Fibroblast of skin of back (primary cell): Measurements from ENCODE around the gene MYPN. TPM values are rescaled to one million over a fixed set of nuclear protein-coding genes. Genes with fewer than 3 reads are reported as not detected.
A peak's percentile ranks its signal among the peaks of the same experiment; 100 is the strongest.
"Not testable (repeated sequence)": the region's sequence is repeated elsewhere in the genome, so short reads cannot be mapped to it uniquely, and the experiment has no call there.

Experiments
- DNase-seq: peaks from one replicate; pipeline ENCODE4 v3.0.0-alpha.2; 2013
- polyA plus RNA-seq, 2 experiments: library from polyadenylated mRNA; unstranded; fragments of 120-200 nt; gene quantifications; one replicate each; pipeline ENCODE4 v1.2.1, GENCODE V29; 2013; ENCODE audit not compliant: insufficient read length in 2 of 2

The MYPN gene, protein sequence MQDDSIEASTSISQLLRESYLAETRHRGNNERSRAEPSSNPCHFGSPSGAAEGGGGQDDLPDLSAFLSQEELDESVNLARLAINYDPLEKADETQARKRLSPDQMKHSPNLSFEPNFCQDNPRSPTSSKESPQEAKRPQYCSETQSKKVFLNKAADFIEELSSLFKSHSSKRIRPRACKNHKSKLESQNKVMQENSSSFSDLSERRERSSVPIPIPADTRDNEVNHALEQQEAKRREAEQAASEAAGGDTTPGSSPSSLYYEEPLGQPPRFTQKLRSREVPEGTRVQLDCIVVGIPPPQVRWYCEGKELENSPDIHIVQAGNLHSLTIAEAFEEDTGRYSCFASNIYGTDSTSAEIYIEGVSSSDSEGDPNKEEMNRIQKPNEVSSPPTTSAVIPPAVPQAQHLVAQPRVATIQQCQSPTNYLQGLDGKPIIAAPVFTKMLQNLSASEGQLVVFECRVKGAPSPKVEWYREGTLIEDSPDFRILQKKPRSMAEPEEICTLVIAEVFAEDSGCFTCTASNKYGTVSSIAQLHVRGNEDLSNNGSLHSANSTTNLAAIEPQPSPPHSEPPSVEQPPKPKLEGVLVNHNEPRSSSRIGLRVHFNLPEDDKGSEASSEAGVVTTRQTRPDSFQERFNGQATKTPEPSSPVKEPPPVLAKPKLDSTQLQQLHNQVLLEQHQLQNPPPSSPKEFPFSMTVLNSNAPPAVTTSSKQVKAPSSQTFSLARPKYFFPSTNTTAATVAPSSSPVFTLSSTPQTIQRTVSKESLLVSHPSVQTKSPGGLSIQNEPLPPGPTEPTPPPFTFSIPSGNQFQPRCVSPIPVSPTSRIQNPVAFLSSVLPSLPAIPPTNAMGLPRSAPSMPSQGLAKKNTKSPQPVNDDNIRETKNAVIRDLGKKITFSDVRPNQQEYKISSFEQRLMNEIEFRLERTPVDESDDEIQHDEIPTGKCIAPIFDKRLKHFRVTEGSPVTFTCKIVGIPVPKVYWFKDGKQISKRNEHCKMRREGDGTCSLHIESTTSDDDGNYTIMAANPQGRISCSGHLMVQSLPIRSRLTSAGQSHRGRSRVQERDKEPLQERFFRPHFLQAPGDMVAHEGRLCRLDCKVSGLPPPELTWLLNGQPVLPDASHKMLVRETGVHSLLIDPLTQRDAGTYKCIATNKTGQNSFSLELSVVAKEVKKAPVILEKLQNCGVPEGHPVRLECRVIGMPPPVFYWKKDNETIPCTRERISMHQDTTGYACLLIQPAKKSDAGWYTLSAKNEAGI (N-terminal part only)
- 2.1 TPM for polyA plus RNA-seq (2013, experiment 1 of 2; ENCODE audit: insufficient read length)
- 0.70 TPM for polyA plus RNA-seq (2013, experiment 2 of 2; ENCODE audit: insufficient read length)

DNA sequence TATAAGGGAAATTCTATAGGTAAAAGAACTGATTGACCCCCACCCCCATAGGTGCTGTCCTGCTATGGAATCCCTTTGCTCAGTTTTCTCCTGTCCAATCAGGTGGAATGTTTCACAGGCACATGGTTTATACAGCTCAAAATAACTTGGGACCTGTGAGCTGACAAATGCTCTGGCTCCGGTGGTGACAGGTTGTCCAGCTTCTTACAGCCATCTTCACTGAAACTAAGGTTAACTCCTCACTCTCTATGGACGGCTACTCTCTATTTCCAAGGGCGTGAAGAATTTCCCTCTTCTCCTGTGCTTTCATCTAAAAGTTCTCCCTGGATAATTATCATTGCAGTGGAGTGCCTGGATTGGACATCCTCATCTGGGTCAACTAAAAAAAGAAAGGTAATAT lies at the start of gene MYPN:
MYPN (plus strand) TSS at position 158 of the 400 bp plus-strand sequence. CDS start 11,951 bp downstream, outside the sequence.
- no peak for DNase-seq

DNA sequence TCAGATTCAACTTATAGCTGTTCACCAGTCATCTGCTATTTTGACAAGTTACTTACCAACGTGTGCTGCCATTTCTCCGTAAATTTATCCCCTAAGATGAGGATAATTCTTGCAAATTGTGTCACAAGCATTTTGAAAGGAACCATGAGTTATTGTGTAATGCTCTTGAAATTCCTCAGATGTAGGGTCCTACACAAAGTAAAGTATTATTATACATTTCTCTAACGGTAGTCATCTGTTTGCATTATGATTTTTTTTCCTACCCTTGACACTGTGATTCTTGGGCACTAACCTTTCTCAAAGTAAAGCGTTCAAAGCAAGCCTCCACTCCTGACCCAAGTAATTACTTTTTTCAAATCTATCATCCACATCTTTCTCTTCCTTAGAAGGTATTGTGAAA lies 42.3 kb upstream of the MYPN start:
- peak; percentile 49 for DNase-seq

DNA sequence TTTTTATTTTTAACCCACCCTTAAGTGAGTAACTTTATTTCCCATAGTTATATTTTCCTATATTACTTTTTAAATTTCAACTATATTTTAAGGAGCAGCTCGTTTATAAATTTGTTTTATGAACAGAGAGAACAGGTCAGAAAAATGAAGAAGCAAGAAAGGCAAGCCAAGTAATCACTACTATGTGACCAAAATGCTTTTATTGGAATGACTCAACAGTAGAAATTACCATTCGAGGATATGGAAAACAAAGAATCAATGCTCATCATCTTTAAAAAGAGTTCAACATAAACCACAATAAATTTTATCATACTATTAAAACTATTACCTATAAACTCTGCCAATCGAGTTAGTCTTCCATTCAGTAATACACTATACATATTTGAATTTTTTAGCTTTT lies 41.8 kb upstream of the MYPN start:
- no peak for DNase-seq

DNA sequence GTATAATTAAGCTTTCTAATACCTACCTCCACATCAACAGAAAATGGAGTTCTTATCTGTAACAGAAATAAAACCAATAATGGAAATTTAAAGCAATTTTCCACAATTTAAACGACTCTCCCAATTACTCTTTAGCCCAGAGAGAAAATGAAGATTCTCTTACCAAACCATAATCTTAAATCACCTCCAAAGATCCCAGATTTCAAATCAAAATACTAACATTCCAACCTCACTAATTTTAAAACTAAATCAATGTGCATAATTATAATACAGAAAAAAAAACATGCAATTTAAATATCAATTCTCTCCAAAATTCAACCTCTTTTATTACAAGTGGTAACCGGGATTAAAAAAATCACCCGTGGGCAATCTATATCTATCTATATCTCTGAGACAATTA lies 35.7 kb upstream of the MYPN start:
- no peak for DNase-seq

DNA sequence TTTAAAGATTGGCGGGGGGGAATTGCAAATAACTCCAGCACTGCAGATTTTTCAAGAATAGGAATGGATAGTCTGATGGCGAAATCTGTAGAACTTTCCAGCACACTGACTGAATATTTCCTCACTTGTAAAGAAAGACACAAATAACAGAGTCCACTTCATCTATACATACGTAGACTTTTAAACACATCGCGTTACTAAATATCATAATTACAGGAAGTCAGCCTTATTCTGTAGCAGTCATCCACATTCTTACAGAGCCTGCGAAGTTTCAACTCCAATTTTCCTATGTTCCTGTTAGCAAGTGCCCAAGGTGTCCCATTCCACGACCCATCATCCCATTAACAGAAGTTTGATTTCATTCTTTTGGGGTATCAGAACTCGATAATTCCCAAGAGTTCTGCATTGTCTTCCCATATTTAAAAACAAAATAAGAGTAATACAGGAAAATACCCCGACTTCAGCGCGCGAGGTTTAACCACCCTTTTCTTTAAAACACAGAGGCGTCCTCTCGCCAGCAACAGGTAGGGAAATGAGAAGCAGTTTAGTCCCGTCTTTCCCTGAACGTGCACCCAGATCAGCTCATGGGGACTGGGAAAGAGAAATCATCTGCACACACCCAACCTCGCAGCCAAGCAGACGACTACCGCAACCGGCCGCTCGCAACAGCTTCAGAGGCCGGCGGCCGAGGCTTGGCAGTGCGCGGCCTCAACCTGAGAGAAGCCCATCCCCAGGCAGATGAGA lies 35.1 kb upstream of the MYPN start:
- DNase-seq: peak; percentile 19

DNA sequence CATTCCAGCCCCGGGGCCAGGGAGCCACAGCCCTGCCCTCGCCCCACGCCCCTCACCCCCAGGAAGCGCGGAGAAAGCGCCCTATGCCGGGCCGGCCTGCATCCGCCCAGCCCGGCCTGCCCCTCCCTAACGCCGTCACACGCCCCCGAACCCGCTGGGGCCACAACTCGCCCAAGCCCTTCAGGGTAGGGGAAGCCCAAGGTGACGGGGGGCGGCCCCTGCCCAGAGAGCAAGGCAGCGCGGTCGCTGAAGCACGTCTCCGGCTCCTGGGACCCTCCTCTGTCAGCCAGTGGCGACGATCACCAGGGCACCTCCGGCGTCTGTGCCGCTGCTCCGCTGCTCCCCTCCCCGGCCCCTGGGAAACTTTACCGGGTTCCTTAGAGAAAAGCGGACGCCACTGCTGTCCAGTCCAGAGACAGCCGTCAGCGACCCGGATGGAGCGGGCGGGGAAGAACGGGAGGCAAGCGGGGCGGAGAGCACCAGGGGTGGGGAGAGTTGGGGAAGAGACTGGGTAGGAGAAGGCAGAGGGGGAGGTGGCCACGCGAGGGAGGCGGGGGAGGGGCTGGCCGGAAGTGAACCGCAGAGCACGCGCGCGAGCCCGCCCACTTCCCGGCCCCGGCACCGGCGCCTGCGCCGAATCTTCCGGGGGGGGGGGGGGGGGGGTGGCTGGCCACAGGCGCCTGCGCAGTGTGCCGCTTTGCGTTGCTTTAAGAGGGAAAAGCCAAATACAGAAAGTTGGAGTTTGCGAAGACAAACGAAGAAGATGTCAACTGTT lies 34.3 kb upstream of the MYPN start, which contains the start of gene HERC4:
HERC4 (minus strand) TSS at position 509 of the 775 bp plus-strand sequence. CDS start 2,175 bp downstream, outside the sequence.
- peak; percentile 95 for DNase-seq

DNA sequence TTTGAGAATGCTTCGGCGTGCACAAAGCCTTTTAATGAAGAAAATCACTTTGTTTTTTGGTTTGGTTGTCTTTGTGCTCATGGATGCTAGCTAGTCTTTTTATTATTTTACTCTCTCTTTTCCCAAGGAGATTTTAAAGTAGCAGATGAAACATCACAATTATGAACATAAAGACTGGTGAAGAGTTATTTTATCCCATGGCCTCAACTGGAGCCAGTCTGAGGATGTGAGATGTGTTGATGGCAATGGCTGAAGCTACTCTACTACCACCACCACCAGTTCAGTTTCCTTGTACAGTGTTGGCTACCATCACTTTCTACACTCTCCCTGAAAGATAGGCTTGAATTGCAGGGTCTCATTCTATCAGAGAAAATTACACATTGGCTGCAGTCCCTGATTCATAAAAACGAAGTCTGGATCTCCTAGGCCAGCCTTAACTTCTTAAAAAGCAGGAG lies 33.7 kb upstream of the MYPN start:
- DNase-seq: no peak

DNA sequence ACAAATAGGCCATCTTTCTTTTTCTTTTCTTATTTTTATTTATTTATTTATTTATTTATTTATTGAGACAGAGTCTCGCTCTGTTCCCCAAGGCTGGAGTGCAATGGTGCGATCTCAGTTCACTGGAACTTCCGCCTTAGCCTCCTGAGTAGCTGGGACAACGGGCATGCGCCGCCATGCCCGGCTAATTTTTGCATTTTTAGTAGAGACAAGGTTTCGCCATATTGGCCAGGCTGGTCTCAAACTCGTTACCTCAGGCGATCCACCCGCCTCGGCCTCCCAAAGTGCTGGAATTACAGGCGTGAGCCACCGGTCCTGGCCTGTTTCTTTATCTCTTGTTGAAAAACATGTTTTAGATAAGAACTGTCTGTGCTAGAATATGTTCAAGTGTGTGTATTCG lies 33.2 kb upstream of the MYPN start:
- not testable (repeated sequence) for DNase-seq

DNA sequence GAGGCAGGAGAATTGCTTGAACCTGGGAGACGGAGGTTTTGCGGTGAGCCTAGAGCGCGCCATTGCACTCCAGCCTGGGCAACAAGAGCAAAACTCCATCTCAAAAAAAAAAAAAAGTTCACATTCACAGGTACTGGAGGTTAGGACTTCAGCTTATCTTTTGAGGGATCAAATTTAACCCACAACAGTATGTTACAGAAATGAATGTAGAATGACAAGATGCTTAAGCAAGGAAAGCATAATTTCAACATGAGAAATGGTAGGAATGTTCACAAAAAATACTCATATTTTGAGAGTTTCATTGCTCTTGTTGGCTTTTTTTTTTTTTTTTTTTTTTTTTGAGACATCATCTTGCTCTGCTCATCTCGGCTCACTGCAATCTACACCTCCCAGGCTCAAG lies 32.3 kb upstream of the MYPN start:
- DNase-seq: no peak

DNA sequence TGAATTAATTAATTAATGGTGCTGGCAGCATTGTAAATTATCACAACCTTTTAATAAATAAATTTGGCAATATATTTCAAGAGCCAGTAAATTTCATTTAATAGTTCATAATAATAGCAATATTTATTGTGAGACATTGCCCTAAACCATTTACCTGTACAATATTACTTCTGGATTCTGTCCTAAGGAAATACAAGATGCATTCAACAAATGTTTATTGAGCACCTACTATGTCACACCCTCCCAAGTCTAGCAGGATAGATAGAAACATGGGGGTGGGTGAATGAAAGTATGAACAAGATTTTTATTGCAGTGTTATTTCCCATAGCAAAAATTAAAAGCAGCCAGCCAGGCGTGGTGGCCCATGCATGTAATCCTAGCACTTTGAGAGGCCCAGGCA lies 29.9 kb upstream of the MYPN start:
- no peak for DNase-seq

DNA sequence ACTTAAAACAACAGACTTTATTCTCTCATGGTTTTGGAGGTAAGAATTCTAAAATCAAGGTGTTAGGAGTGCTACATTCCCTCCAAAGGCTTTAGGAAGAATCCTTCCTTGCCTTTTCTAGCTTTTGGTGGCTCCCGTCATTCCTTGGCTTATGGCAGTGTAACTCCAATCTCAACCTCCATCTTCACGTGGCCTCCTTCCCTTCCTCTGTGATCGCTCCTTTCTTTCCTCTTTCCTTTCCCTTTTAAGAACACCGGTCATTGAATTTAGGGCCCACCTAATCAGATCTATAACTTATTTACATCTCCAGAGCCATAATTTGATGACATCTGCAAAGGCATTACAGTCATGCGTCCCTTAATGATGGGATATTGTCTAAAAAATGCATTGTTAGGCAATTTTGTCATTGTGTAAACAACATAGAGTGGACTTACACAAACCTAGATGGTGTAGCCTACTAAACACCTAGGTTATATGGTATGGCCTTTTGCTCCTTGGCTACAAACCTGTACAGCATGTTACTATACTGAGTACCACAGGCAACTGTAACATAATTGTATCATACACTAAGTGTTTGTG lies 28.3 kb upstream of the MYPN start:
- no peak for DNase-seq

DNA sequence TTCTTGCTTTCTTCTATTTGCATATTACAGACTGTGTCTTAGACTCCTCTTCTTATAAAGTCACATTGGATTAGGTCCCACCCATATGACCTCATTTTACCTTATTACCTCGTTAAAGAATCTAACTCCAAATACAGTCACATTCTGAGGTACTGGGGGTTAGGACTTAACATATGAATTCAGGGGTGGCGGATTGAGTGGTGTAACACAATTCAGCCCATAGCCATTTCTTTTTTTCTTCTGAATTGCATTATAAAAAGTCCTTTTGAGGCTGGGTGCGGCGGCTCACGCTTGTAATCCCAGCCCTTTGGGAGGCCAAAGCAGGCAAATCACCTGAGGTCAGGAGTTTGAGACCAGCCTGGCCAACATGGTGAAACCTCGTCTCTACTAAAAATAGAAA lies 27.4 kb upstream of the MYPN start:
- no peak for DNase-seq

DNA sequence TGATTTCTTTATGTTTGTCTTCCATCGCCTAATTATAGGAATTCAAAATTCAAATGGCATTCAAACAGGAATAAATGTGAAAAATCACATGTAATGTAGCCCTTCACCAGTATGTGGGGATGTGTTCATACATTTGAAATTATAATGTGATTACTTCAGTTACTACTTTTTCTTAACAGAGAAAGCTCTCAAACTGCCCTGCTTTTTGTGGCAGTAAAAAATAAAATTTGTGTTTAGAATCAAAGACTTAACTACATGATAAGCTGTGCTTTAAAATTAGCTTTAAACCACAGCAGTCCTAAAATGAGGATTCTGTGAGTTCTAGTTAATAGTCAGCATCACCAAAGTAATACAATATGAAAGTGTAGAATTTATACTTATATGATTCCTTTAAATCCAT lies 26.4 kb upstream of the MYPN start:
- DNase-seq: peak; percentile 62

DNA sequence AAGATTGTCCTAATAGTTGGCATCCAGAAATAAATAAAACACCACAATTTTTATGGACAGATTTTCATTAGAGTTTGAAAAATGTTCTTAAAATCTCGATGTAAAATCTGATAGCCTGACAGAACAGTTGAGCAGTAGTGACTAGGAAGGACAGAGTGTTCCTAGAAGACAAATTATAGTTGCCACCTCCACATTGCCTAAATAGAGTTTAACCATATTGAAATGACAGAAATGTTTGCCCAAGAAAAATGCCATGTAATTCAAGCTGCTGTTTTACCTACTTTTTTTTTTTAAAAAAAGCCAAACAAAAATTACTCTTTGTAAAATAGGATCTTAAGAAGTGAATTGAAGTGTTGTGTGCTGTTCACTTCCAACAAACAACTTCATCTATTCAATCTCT lies 25.3 kb upstream of the MYPN start:
- no peak for DNase-seq

DNA sequence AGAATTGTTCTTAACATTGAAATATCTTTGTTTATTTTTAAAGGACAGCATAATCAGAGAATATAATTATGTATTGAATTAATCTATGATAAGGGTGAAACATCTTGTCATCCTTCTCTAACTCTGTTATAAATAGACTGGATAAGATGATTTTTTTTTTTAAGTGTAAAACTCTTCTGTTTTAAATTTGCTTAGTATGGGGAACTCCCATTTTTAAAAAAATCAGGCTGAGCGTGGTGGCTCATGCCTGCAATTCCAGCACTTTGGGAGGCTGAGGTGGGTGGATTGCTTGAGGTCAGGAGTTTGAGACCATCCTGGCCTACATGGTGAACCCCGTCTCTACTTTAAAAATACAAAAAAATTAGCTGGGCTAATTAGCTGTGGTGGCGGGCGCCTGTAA lies 24.8 kb upstream of the MYPN start:
- no peak for DNase-seq

DNA sequence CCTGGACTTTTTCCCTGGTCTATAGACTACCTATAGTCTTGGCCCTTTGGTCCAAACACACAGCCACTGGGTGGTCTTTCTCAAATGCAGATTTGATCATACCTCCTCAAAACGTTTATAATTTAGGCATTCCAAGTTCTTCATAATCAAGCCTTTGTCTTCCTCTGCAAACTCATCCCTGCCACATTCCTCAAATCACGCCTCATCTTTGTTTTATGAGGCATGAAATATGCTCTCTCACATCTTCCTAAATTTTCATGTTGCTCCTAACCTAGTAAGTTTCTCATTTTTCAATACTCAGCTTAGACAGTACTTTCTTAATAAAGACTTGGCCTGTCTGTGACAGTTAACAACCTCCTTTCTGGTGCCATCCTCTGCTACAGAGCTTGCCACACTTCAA lies 23.3 kb upstream of the MYPN start:
- peak; percentile 53 for DNase-seq

DNA sequence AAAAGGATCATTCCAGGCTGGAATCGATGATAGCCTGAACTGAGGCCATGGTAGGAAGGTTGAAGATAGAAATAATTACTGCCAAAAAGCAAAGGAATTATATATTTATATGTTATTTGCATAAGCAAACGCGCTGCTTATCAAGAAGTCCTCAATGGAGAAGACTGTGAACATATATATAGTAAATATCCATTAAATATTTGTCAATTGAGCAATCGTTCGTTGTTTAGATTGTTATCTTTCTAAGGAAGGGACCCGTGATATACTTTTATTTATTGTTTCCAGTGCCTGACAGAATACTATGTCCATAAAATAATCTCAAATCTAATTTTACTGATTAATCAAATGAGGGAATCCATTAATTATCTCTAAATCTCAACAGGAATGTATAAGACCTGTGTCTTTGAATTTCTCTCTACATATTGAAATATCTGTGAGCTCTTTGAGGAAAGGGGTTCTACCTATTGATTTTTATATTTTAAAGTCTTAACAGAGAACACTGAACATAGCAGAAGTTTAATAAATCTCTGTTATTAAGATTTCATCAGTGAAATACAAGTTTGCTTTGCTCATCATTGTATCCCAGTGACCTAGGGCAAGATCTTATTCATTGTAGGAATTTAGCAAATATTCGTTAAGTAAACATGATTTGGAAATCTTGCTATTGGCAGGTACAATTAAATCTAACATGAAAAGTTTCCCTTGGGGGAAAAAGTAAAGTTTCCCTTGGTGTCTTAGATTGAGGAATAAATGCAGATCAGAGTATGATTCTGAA lies 22.2 kb upstream of the MYPN start:
- DNase-seq: no peak

DNA sequence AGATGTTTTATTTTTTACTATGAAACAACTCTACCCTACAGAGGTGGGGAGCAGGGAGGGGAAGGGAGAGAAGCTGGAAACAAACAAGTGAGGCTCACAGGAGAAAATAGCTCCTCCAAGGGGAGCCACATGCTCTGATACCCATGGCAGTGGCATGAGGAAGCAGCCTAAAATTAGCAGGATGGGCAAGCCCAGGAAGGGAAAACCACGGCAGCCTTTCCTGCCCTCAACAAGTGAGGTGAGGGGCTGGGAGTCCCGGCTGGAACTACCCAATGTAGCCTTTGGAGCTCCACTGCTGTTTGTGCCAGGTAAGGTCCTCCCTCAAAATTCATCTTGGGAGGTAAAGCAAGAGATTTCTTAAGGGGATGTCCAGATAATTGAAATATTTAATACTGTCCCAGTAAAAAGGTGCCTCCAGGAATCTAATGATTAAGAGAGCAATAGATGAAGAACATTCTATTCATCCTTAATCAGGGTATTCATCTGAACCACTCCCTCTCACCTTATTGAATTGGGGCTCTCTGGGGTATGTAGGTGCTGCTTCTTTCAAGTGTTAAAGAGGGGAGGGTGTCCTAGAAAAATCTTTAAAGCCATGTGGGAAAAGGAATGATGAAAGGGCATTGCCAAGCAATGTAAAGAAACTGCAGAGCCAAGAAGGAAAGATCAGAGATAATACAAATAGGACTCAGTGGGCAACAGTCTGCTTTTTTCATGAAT lies 21.4 kb upstream of the MYPN start:
- no peak for DNase-seq

DNA sequence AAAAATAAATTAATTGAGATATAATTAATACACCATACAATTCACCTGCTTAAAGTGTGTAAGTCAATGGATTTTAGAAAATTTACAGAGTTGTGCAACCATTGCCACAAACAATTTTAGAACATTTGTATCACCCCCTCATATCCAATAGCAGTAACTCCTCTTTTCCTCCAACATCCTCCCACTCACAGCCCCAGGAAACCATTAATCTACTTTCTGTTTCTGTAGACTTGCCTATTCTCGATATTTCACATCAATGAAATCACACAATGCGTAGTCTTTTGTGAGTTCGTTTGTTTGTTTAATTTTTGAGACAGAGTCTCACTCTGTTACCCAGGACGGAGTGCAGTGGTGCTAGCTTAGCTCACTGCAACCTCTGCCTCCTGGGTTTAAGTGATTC lies 20.5 kb upstream of the MYPN start:
- DNase-seq: no peak
